ENCODE measurements around the gene SLC38A1. TPM values are rescaled to one million over a fixed set of nuclear protein-coding genes. Genes with fewer than 3 reads are reported as not detected.

SLC38A1 gene
- total RNA-seq, 3 donors from 2014 or later = 7.8 to 219 (median 101) TPM

DNA sequence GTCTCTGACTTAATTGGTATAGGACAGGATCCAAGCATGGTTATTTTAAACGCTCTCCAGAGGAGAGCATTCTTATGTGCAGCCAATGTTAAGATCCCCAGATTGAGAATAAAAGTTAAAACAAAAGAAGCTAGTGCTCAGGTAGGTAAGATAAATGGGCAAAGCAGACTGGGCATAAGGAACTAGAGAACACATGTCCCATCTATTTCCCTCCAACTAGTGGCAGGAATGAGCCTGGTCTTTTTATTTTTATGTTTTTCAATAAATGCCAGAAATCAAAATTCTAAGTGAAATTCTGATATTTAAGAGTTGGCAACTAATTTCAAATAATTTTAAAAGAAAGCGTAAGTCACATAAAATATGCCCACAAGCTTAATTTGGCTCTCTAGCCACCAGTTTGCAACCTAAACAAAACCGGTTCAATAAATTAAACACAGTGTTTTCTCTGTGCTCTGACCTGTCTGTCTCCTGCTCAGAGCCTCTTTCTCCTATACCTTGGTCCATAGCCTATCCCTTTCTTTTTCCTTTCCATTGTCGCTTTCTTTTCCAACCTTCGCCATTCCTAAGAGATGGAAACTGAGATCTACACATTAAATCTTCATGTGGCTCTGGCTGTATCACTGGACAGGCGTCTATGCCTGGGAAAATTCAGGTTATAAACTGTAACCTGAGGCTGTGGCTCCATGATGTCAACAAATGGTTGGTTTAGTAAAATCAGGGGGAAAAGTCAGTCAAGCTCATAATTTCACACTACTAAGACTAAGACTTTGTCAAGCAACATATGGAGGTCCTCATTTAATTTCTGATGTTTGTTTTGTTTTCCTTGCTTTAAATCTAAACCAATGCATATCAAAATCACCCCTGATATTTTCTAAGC, 5.5 kb downstream of the SLC38A1 start:
- no peak for DNase-seq (ENCODE audit: low spot score in 2 of 2)
- Histone ChIP-seq H3K9me3 (no peaks in the 10 kb centered on the region), H3K4me3 (no peak overlapping the region), H3K36me3 (no peaks in the 10 kb centered on the region), H3K4me1 (peaks cover 0 to 15% of the 10 kb centered on the region in 2 donors), H3K27ac (peak overlapping the region in 1 of 2 donors; percentile 38), H3K27me3 (no peaks in the 10 kb centered on the region)
- intact Hi-C loops (cut with DNase I; ENCODE audit: low total_unique reads) = loop anchor here (10.0 kb wide), 1 partner anchor 69 kb away; no protein-coding TSS in a partner anchor
- TF ChIP-seq CTCF (IDR thresholded peaks at IDR 0.05) (peak; percentile 25 to 38 (median 25)), POLR2AphosphoS5 (IDR thresholded peaks at IDR 0.05) (no peak)

GRCh38 chr12:46261646-46262045, 7.2 kb downstream of the SLC38A1 start:
- H3K9me3 ChIP-seq = no peaks in the 10 kb centered on the region
- H3K27ac ChIP-seq = peak overlapping the region; percentile 57 to 82
- no peak for DNase-seq (ENCODE audit: low spot score in 2 of 2)
- no peak overlapping the region for H3K4me3 ChIP-seq
- intact Hi-C loops (cut with DNase I; ENCODE audit: low total_unique reads) = loop anchor here (10.0 kb wide), 1 partner anchor 67 kb away; no protein-coding TSS in a partner anchor
- TF ChIP-seq POLR2A (IDR thresholded peaks at IDR 0.05) (no peak), POLR2AphosphoS5 (IDR thresholded peaks at IDR 0.05) (no peak), CTCF (IDR thresholded peaks at IDR 0.05) (no peak)
- no peaks in the 10 kb centered on the region for H3K36me3 ChIP-seq
- peaks cover 0 to 15% of the 10 kb centered on the region in 2 donors for H3K4me1 ChIP-seq
- H3K27me3 ChIP-seq = no peaks in the 10 kb centered on the region

- peak in 1 of 3 donors; percentile 42 for TF ChIP-seq POLR2AphosphoS5 (IDR thresholded peaks at IDR 0.05)
- TF ChIP-seq POLR2A (IDR thresholded peaks at IDR 0.05) = no peak
- no peaks in the 10 kb centered on the region for H3K9me3 ChIP-seq
- DNase-seq (ENCODE audit: low spot score in 2 of 2) = peak; percentile 63 to 81
- no peaks in the 10 kb centered on the region for H3K27me3 ChIP-seq
- H3K36me3 ChIP-seq = no peaks in the 10 kb centered on the region
- H3K4me1 ChIP-seq = peaks cover 0 to 9% of the 10 kb centered on the region in 2 donors
- H3K27ac ChIP-seq = peak overlapping the region; percentile 82 to 85
- intact Hi-C loops (cut with DNase I; ENCODE audit: low total_unique reads) = loop anchor here (10.0 kb wide), 1 partner anchor 66 kb away; no protein-coding TSS in a partner anchor
- no peak overlapping the region for H3K4me3 ChIP-seq
Observed at GRCh38 chr12:46260913-46261476, 7.8 kb downstream of the SLC38A1 start.

GRCh38 chr12:46260124-46260912, 8.5 kb downstream of the SLC38A1 start:
- TF ChIP-seq POLR2AphosphoS5 (IDR thresholded peaks at IDR 0.05) (no peak), CTCF (IDR thresholded peaks at IDR 0.05) (no peak), POLR2A (IDR thresholded peaks at IDR 0.05) (no peak)
- no peaks in the 10 kb centered on the region for H3K9me3 ChIP-seq
- H3K36me3 ChIP-seq = no peaks in the 10 kb centered on the region
- DNase-seq (ENCODE audit: low spot score in 2 of 2) = no peak
- no peak overlapping the region for H3K4me3 ChIP-seq
- H3K27ac ChIP-seq = peak overlapping the region; percentile 82 to 85
- intact Hi-C loops (cut with DNase I; ENCODE audit: low total_unique reads) = loop anchor here (10.0 kb wide), 1 partner anchor 66 kb away; no protein-coding TSS in a partner anchor
- H3K4me1 ChIP-seq = peaks cover 0 to 7% of the 10 kb centered on the region in 2 donors
- no peaks in the 10 kb centered on the region for H3K27me3 ChIP-seq

- DNase-seq (ENCODE audit: low spot score in 2 of 2) = no peak
- no peaks in the 10 kb centered on the region for H3K36me3 ChIP-seq
- no peaks in the 10 kb centered on the region for H3K9me3 ChIP-seq
- peak overlapping the region; percentile 82 to 85 for H3K27ac ChIP-seq
- intact Hi-C loops (cut with DNase I; ENCODE audit: low total_unique reads) = loop anchor here (10.0 kb wide), 1 partner anchor 65 kb away; no protein-coding TSS in a partner anchor
- H3K4me3 ChIP-seq = no peak overlapping the region
- peaks cover 0 to 7% of the 10 kb centered on the region in 2 donors for H3K4me1 ChIP-seq
- no peak for TF ChIP-seq CTCF (IDR thresholded peaks at IDR 0.05)
- no peak for TF ChIP-seq POLR2A (IDR thresholded peaks at IDR 0.05)
- TF ChIP-seq POLR2AphosphoS5 (IDR thresholded peaks at IDR 0.05) = no peak
- no peaks in the 10 kb centered on the region for H3K27me3 ChIP-seq
Observed at GRCh38 chr12:46259713-46260112, 9.1 kb downstream of the SLC38A1 start.
